GDM1 (cell line): ENCODE measurements around the gene COL27A1.

Experiments
- DNase-seq: peaks from one replicate; lab custom pipeline; 2025; lab: John Stamatoyannopoulos, UW

COL27A1 gene

GRCh38 chr9:114247077-114247476 is 91.7 kb downstream of the COL27A1 start:
- DNase-seq: no peak

- no peak for DNase-seq
Observed at GRCh38 chr9:114247491-114247890, 92.2 kb downstream of the COL27A1 start.

- no peak for DNase-seq
Observed at GRCh38 chr9:114248299-114248707, 93.0 kb downstream of the COL27A1 start.

GRCh38 chr9:114249424-114250234 is 94.3 kb downstream of the COL27A1 start:
- no peak for DNase-seq

- DNase-seq: no peak
Observed at GRCh38 chr9:114250235-114250568, 94.9 kb downstream of the COL27A1 start.

GRCh38 chr9:114250648-114251047 is 95.3 kb downstream of the COL27A1 start:
- DNase-seq: no peak

- no peak for DNase-seq
Observed at GRCh38 chr9:114252394-114252793, 97.1 kb downstream of the COL27A1 start.

- DNase-seq: no peak
Observed at GRCh38 chr9:114256827-114257328, 101.5 kb downstream of the COL27A1 start.

- no peak for DNase-seq
Observed at GRCh38 chr9:114258218-114258617, 102.9 kb downstream of the COL27A1 start.

- DNase-seq: no peak
Observed at GRCh38 chr9:114258866-114259797, 103.8 kb downstream of the COL27A1 start.

- no peak for DNase-seq
Observed at GRCh38 chr9:114259798-114260523, 104.6 kb downstream of the COL27A1 start.

GRCh38 chr9:114261026-114261425 is 105.7 kb downstream of the COL27A1 start:
- DNase-seq: no peak

GRCh38 chr9:114261987-114262386 is 106.7 kb downstream of the COL27A1 start:
- no peak for DNase-seq

GRCh38 chr9:114263853-114264510 is 108.6 kb downstream of the COL27A1 start:
- no peak for DNase-seq

GRCh38 chr9:114264806-114265550 is 109.6 kb downstream of the COL27A1 start:
- no peak for DNase-seq

- DNase-seq: no peak
Observed at GRCh38 chr9:114266969-114267368, 111.6 kb downstream of the COL27A1 start.

GRCh38 chr9:114269023-114269422 is 113.7 kb downstream of the COL27A1 start:
- DNase-seq: no peak

- no peak for DNase-seq
Observed at GRCh38 chr9:114270120-114270975, 115.0 kb downstream of the COL27A1 start.

- DNase-seq: peak; percentile 34
Observed at GRCh38 chr9:114271556-114272510, 116.5 kb downstream of the COL27A1 start.
